T47D (cell line): ENCODE data around the gene ARID1B.

Experiments used
- DNase-seq, 2 experiments: peaks; one replicate each; pipeline versions ENCODE4 v3.0.0 to v3.0.0-alpha.2; 2011 to 2012; ENCODE audit warnings: low read depth in 1 of 2, low spot score in 1 of 2
- JUND ChIP-seq: IDR thresholded peaks from 2 replicates; pipeline ENCODE4 v1.6.1; 2012; ENCODE audit warnings: low read depth
- in situ Hi-C: cut with HindIII; loops from 2 replicates; pipeline ENCODE4 v1.10.0; 2016; ENCODE audit warnings: low sequenced_read_pairs, low pct_unique_long_range_greater_than_20kb

Gene ARID1B

DNA sequence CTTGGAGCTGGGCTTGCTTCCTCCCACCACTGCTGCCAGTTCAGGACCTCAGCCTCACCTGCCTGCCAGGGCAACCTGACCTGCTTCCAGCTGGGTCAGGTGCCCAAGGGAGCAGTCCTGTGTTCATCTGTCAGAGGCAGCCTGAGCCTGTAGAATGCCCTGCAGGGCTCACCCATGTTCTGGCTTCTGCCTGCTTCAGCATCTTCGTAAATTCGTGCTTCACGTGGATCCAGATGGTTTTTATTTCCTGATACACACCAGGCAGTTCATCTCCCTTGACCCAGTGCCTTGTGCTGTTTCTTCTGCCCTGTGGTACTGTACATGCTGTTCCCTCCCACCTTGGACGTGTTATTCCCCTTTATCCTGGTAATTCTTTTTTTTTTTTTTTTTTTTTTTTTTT is 50.2 kb downstream of the ARID1B start:
- no peak for TF ChIP-seq JUND
- DNase-seq, result peak in 1 of 2 experiments; percentile 84
- in situ Hi-C loops, result no loop called here

DNA sequence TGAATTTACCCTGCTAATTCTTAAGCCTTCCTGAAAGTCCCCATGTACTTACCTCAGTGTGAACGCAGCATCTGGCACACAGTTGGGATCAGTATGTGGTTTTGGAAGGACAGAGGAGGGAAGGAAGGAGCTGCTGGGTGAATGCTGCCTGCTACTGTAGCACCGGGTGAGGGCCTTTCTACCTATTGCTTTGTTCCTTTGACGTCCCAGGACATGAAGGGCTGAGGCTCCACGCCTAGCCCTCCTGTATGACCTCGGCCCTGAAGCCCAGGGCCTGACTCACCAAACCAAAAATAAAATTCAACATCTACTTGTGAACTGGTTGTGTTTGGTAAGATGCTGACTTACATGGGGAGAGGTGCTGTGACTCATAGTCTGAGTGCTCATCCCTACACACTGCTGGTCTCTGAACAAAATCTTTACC is 51.1 kb downstream of the ARID1B start:
- DNase-seq, result no peak
- in situ Hi-C loops, result no loop called here
- TF ChIP-seq JUND, result no peak

- in situ Hi-C loops, result no loop called here
- no peak for TF ChIP-seq JUND
- DNase-seq, result no peak
Measured at GRCh38 chr6:156830126-156830525, 52.9 kb downstream of the ARID1B start.

DNA sequence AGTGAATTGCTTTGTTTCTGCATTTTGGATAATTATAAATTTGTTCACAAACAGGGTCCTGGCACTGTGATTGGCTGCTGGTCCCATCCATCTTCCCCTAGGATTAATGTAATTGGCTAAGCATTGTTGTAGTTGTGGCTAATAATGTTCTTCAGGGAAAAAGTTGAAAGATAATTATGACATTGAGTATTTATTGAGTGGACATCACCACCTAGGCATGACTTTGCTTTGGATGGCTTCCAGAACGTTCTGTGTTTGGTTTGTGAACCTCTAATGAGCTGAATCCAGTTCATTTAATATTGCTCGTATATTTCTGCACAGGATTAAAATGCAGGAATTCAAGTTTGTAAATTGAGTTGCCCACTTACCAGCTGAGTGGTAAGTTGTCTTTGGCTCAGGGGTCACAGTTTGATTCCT is 55.1 kb downstream of the ARID1B start:
- no peak for TF ChIP-seq JUND
- peak; percentile 33 to 80 for DNase-seq
- in situ Hi-C loops, result no loop called here

GRCh38 chr6:156832669-156833068 is 55.5 kb downstream of the ARID1B start:
- in situ Hi-C loops, result no loop called here
- no peak for TF ChIP-seq JUND
- DNase-seq, result no peak

GRCh38 chr6:156833755-156834154 is 56.6 kb downstream of the ARID1B start:
- TF ChIP-seq JUND, result no peak
- no peak for DNase-seq
- in situ Hi-C loops, result no loop called here

GRCh38 chr6:156839129-156839528 is 62.0 kb downstream of the ARID1B start:
- no peak for DNase-seq
- in situ Hi-C loops, result no loop called here
- TF ChIP-seq JUND, result no peak

DNA sequence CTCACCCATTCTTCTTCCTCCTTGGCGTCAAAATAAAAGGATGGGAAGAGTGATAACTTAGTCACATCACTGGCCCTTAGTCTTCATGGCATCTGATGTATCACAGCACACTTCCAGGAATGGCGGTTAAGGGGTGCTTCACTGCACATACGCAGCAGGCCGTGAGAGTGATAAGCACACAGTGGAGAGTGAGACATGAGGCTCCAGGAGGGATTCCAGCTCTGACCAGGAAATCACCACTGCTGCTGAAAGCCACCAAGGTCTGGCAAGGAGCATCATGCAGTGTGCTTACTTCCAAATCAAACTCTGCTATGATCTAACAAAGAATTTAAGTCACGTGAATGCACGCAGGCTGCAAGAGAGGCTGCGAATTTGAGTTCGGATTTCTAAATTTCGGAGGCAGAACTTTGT is 62.4 kb downstream of the ARID1B start:
- DNase-seq, result no peak
- in situ Hi-C loops, result no loop called here
- TF ChIP-seq JUND, result no peak

- DNase-seq, result no peak
- TF ChIP-seq JUND, result no peak
- in situ Hi-C loops, result no loop called here
Measured at GRCh38 chr6:156840136-156840535, 63.0 kb downstream of the ARID1B start.

DNA sequence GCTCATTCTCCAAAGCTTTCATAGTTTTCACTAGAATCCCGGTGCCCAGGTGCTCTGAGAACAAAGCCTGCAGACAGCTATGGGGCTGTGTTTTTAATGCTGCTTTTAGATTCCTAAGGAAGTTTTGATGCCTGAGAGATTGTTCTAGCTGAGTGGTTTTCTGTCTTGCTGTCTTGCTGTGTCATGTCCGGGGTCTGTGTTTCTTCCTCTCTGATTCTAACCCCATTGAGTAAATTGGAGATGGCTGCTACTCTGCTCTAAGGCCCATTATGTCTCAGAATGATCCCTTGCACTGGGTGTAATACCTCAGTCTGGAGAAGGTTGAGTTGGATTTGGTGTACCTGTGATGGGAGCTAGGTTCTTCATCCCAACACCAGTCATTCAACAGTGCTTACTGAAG is 63.4 kb downstream of the ARID1B start:
- TF ChIP-seq JUND, result no peak
- in situ Hi-C loops, result no loop called here
- no peak for DNase-seq

DNA sequence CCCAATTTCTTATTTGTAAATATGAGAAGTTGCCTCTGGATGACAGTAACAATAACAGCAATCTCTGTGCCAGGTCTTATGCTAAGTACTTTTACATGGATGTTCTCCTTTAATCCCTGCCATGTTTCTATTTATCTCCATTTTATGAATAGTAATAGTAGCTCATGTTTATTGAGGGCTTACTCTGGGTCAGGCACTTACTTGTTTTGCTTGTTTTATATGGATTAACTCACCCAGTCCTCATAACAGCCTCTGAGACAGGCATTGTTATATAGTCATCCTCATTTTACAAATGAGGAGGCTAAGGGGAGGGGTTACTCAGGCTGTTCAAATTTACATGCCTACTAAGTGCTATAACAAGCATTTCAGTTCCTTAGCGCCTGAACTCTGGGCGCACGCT is 64.3 kb downstream of the ARID1B start:
- in situ Hi-C loops, result no loop called here
- no peak for DNase-seq
- TF ChIP-seq JUND, result no peak

DNA sequence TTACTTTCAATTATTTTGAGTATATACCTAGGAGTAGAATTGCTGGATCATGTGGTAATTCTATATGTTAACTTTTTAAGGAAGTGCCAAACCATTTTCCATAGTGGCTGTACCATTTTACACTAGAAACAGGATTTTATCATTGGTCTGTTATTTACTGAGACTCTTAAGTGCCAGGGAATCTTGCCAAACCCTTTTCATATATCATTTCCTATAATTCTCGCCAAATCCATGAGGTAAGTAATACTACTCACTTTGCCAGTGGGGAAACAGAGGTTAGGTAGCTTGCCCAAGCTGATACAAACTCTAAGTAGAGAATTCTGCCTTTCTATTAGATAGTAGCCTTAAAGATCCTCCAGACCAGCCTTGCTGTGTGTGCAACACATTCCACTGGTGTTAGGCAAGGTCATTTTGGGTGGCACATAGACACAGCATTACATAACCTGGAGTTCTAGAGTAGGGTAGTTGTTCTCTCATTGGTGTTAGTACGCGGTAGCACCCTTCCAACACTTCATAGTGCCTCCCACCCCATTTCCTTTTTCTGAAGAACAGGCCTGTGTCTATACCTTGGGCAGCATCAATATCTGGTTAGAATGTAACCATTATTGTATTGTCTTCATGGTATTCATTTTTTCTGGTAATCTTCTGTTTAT is 65.5 kb downstream of the ARID1B start:
- TF ChIP-seq JUND, result no peak
- in situ Hi-C loops, result no loop called here

DNA sequence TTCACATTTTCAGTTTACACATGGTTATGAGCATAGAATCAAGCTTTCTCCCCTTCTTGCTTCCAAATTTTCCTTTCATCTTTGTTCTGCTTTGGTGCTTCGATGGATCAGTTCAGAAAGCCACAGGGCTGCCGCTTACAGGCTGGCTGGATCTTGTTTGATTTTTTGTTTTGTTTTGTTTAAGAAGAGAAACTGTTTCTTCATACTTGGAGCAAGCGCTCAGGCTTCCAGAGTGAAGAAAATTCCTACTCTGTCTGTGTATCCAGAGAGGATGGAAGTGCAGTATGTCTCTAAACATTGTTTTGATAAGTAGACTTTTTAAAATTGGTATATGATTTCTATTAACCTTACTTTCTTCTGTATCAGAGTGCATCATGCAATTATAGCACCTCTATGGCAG is 66.9 kb downstream of the ARID1B start:
- in situ Hi-C loops, result no loop called here
- DNase-seq, result no peak
- no peak for TF ChIP-seq JUND

More for the DNA sequence above, 65.5 kb downstream of the ARID1B start:
- no peak for DNase-seq

GRCh38 chr6:156845454-156846155 is 68.4 kb downstream of the ARID1B start:
- DNase-seq, result no peak
- in situ Hi-C loops, result no loop called here
- TF ChIP-seq JUND, result no peak
